ENCODE results near the gene SMIM35. TPM values are rescaled to one million over a fixed set of nuclear protein-coding genes. Genes with fewer than 3 reads are reported as not detected.

Gene SMIM35
- total RNA-seq, 1 donor: not detected

DNA sequence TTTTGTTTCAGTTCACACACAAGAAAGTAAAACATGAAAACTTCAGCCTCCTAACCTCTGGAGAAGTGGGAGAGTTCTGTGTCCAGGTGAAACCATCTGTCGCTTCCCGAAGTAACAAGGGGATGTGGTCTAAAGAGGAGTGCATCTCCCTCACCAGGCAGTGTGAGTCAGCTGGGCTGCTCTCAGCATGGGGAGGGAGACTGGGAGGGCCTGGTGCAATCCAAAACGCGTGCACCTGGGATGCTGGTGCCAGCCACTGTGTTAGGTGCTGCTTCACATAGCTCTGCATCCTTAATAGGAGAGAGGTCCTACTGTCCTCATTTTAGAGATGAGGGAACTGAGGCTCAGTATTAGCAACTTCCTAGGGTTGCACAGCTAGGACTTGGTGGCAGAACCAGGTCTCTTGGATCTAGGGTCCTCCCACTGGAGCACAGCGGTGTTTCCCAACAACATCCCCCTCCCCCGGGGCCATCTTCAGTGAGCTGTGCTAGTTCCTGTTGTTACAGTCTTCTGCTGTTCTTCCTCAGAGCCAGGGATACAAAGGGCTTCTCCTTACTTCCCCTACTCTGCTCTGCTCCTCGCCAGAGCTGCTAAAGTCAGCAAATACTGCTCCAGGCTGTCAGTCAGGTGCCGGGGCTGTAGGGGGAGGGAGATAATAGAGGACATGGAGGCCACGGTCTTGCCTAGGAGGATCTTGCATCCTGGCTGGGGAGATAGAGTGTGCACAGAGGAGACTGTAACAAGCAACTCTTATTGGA is 92.6 kb downstream of the SMIM35 start:
- TF ChIP-seq, protein P1, sequence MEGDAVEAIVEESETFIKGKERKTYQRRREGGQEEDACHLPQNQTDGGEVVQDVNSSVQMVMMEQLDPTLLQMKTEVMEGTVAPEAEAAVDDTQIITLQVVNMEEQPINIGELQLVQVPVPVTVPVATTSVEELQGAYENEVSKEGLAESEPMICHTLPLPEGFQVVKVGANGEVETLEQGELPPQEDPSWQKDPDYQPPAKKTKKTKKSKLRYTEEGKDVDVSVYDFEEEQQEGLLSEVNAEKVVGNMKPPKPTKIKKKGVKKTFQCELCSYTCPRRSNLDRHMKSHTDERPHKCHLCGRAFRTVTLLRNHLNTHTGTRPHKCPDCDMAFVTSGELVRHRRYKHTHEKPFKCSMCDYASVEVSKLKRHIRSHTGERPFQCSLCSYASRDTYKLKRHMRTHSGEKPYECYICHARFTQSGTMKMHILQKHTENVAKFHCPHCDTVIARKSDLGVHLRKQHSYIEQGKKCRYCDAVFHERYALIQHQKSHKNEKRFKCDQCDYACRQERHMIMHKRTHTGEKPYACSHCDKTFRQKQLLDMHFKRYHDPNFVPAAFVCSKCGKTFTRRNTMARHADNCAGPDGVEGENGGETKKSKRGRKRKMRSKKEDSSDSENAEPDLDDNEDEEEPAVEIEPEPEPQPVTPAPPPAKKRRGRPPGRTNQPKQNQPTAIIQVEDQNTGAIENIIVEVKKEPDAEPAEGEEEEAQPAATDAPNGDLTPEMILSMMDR (IDR thresholded peaks at IDR 0.05; ENCODE audit: extremely low read depth, low read depth, low read length): no peak
- H3K27me3 ChIP-seq (ENCODE audit: insufficient read depth, low read length): no peaks in the 10 kb centered on the region
- no peaks in the 10 kb centered on the region for H4K20me1 ChIP-seq (ENCODE audit: insufficient read depth, low read length)
- no peaks in the 10 kb centered on the region for H3K9me3 ChIP-seq (ENCODE audit: low read depth, low read length)
- no peak for DNase-seq (ENCODE audit: insufficient read length, low spot score, missing footprints)
- no peak overlapping the region for H3K4me2 ChIP-seq (ENCODE audit: insufficient read depth, low read length)
- no peaks in the 10 kb centered on the region for H3K4me1 ChIP-seq (ENCODE audit: insufficient read depth, low read length)
- no peak overlapping the region for H3K4me3 ChIP-seq (ENCODE audit: insufficient read depth, low read length)
- no peaks in the 10 kb centered on the region for H3K36me3 ChIP-seq (ENCODE audit: insufficient read depth, low read length)
- H3K79me2 ChIP-seq (ENCODE audit: insufficient read depth, low read length): no peaks in the 10 kb centered on the region
- H2AFZ ChIP-seq (ENCODE audit: low read length): no peak overlapping the region
- no peak overlapping the region for H3K27ac ChIP-seq (ENCODE audit: low read depth, low read length)

DNA sequence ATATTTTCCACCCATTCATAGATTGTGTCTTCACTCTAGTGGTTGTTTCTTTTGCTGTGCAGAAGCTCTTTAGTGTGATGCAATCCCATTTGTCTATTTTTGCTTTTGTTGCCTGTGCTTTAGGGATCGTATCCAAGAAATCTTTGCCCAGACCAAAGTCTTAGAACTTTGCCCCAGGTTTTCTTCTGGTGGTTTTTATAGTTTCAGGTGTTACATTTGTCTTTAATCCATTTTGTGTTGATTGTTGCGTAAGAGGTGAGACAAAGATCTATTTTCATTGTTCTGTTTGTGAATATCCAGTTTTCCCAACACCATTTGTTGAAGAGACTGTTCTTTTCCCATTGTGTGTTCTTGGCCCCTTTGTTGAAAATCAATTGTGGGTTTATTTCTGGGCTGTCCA is 94.1 kb downstream of the SMIM35 start:
- peaks cover 1% of the 10 kb centered on the region for H3K27me3 ChIP-seq (ENCODE audit: insufficient read depth, low read length)

GRCh38 chr11:117992136-117992535 is 94.6 kb downstream of the SMIM35 start:
- Histone ChIP-seq H3K27ac (ENCODE audit: low read depth, low read length) (no peak overlapping the region), H3K4me3 (ENCODE audit: insufficient read depth, low read length) (no peak overlapping the region), H3K36me3 (ENCODE audit: insufficient read depth, low read length) (no peaks in the 10 kb centered on the region), H3K4me2 (ENCODE audit: insufficient read depth, low read length) (no peak overlapping the region), H2AFZ (ENCODE audit: low read length) (no peak overlapping the region), H3K79me2 (ENCODE audit: insufficient read depth, low read length) (no peaks in the 10 kb centered on the region), H3K4me1 (ENCODE audit: insufficient read depth, low read length) (no peaks in the 10 kb centered on the region), H3K27me3 (ENCODE audit: insufficient read depth, low read length) (peaks cover 6% of the 10 kb centered on the region), H3K9me3 (ENCODE audit: low read depth, low read length) (no peaks in the 10 kb centered on the region), H4K20me1 (ENCODE audit: insufficient read depth, low read length) (no peaks in the 10 kb centered on the region)
- no peak for DNase-seq (ENCODE audit: insufficient read length, low spot score, missing footprints)
- TF ChIP-seq, protein P1 (IDR thresholded peaks at IDR 0.05; ENCODE audit: extremely low read depth, low read depth, low read length): no peak

More for the DNA sequence above, 94.1 kb downstream of the SMIM35 start:
- Histone ChIP-seq H3K79me2 (ENCODE audit: insufficient read depth, low read length) (no peaks in the 10 kb centered on the region), H3K4me1 (ENCODE audit: insufficient read depth, low read length) (no peaks in the 10 kb centered on the region), H4K20me1 (ENCODE audit: insufficient read depth, low read length) (no peaks in the 10 kb centered on the region), H2AFZ (ENCODE audit: low read length) (no peak overlapping the region), H3K9me3 (ENCODE audit: low read depth, low read length) (no peaks in the 10 kb centered on the region), H3K4me2 (ENCODE audit: insufficient read depth, low read length) (no peak overlapping the region), H3K27ac (ENCODE audit: low read depth, low read length) (no peak overlapping the region), H3K36me3 (ENCODE audit: insufficient read depth, low read length) (no peaks in the 10 kb centered on the region), H3K4me3 (ENCODE audit: insufficient read depth, low read length) (no peak overlapping the region)
- TF ChIP-seq, protein P1 (IDR thresholded peaks at IDR 0.05; ENCODE audit: extremely low read depth, low read depth, low read length): no peak
- no peak for DNase-seq (ENCODE audit: insufficient read length, low spot score, missing footprints)

DNA sequence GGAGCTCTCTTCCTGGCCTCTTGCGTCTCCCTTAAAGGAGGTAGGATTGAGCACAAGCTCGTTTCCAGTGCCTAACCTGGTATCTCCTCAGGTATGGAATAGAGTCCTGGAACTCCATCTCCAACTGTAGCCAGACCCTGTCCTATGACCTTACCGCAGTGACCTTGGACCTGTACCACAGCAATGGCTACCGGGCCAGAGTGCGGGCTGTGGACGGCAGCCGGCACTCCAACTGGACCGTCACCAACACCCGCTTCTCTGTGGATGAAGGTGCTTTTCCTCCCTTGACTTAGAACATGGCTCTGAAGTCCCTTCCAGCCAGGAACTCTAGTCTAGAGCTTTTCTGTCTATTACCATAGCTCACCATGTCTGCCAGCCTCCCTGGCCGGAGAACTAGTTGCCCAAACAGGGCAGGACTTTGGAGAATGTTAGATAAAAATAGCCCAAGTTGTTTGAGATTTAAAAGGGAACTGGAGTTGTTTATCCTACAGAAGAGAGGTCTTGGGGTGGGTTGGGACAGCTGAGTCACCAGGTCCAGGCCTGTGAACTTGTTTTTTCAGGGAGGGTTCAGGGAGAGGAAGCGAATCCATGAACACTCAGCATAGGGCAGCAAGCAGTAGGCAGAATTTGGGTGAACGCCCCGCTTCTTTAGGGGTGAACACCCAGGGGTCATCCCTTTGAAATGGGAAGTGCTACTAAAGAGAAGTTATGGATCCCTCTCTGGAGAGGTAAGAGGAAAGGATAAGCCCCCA is 97.2 kb downstream of the SMIM35 start:
- Histone ChIP-seq H3K4me2 (ENCODE audit: insufficient read depth, low read length) (no peak overlapping the region), H3K36me3 (ENCODE audit: insufficient read depth, low read length) (no peaks in the 10 kb centered on the region), H3K27ac (ENCODE audit: low read depth, low read length) (no peak overlapping the region), H3K4me1 (ENCODE audit: insufficient read depth, low read length) (no peaks in the 10 kb centered on the region), H3K9me3 (ENCODE audit: low read depth, low read length) (no peaks in the 10 kb centered on the region), H4K20me1 (ENCODE audit: insufficient read depth, low read length) (no peaks in the 10 kb centered on the region), H3K4me3 (ENCODE audit: insufficient read depth, low read length) (no peak overlapping the region), H3K79me2 (ENCODE audit: insufficient read depth, low read length) (no peaks in the 10 kb centered on the region), H2AFZ (ENCODE audit: low read length) (no peak overlapping the region), H3K27me3 (ENCODE audit: insufficient read depth, low read length) (peaks cover 23% of the 10 kb centered on the region)
- TF ChIP-seq, protein P1 (IDR thresholded peaks at IDR 0.05; ENCODE audit: extremely low read depth, low read depth, low read length): no peak
- DNase-seq (ENCODE audit: insufficient read length, low spot score, missing footprints): no peak
